Astrocyte (in vitro differentiated cells and primary cell): ENCODE results near the gene MIOX.

Experiments used
- EZH2 ChIP-seq: IDR thresholded peaks from 2 replicates; pipeline ENCODE4 v1.6.1; 2012; ENCODE audit warnings: mild to moderate bottlenecking, low read length, inconsistent platforms; ENCODE audit not compliant: insufficient read depth
- TF ChIP-seq, protein P1 (sequence below): IDR thresholded peaks from 2 replicates; pipeline ENCODE4 v1.5.1; 2011; ENCODE audit warnings: low read depth, mild to moderate bottlenecking, inconsistent platforms, low read length, moderate library complexity; ENCODE audit not compliant: insufficient read depth

DNA sequence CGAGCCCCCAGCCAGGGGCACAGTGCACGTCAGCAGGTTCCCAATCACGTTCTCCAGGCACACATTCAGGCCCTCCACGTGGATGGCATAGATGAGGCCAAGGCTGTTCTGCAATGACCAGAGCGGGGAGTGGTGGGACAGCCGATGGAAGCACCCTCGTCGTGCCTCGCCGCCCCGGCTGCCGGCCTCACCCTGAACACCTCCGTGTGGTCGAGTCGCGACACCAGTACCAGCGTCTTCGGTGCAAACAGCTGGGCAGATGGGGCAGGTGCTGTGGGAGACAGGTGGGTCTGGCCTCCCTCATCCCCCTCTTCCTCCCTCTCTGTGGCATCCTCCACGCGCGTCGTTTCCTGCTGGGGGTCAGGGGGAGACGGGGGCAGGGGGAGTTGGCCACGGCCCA, 19.3 kb upstream of the MIOX start:
- TF ChIP-seq, protein P1, sequence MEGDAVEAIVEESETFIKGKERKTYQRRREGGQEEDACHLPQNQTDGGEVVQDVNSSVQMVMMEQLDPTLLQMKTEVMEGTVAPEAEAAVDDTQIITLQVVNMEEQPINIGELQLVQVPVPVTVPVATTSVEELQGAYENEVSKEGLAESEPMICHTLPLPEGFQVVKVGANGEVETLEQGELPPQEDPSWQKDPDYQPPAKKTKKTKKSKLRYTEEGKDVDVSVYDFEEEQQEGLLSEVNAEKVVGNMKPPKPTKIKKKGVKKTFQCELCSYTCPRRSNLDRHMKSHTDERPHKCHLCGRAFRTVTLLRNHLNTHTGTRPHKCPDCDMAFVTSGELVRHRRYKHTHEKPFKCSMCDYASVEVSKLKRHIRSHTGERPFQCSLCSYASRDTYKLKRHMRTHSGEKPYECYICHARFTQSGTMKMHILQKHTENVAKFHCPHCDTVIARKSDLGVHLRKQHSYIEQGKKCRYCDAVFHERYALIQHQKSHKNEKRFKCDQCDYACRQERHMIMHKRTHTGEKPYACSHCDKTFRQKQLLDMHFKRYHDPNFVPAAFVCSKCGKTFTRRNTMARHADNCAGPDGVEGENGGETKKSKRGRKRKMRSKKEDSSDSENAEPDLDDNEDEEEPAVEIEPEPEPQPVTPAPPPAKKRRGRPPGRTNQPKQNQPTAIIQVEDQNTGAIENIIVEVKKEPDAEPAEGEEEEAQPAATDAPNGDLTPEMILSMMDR = no peak
- no peak for TF ChIP-seq EZH2
